HG02623 (cell line): ENCODE data around the gene EHD4.

Source experiments
- ATAC-seq: cut with Tn5 transposase; IDR thresholded peaks from one replicate; pipeline ENCODE4 v1.9.1; 2021; ENCODE audit warnings: moderate library complexity; ENCODE audit not compliant: unreplicated experiment

EHD4 gene

GRCh38 chr15:41995476-41995855, 23.1 kb upstream of the EHD4 start:
- no peak for ATAC-seq

- no peak for ATAC-seq
Observed at GRCh38 chr15:41994772-41995475, 22.6 kb upstream of the EHD4 start.

GRCh38 chr15:41994171-41994650, 21.9 kb upstream of the EHD4 start:
- ATAC-seq: no peak

GRCh38 chr15:41993472-41994170, 21.3 kb upstream of the EHD4 start:
- no peak for ATAC-seq

- no peak for ATAC-seq
Observed at GRCh38 chr15:41992803-41993190, 20.4 kb upstream of the EHD4 start.

GRCh38 chr15:41992151-41992802, 19.9 kb upstream of the EHD4 start:
- ATAC-seq: no peak

- ATAC-seq: no peak
Observed at GRCh38 chr15:41990691-41991090, 18.3 kb upstream of the EHD4 start.

GRCh38 chr15:41990243-41990605, 17.9 kb upstream of the EHD4 start:
- no peak for ATAC-seq

GRCh38 chr15:41989573-41990242, 17.4 kb upstream of the EHD4 start:
- no peak for ATAC-seq

- ATAC-seq: no peak
Observed at GRCh38 chr15:41988896-41989572, 16.7 kb upstream of the EHD4 start.

- ATAC-seq: no peak
Observed at GRCh38 chr15:41987925-41988275, 15.5 kb upstream of the EHD4 start.

- no peak for ATAC-seq
Observed at GRCh38 chr15:41987246-41987924, 15.0 kb upstream of the EHD4 start.

GRCh38 chr15:41985236-41986160, 13.1 kb upstream of the EHD4 start:
- ATAC-seq: no peak

GRCh38 chr15:41984622-41985021, 12.3 kb upstream of the EHD4 start:
- no peak for ATAC-seq

GRCh38 chr15:41983621-41984571, 11.5 kb upstream of the EHD4 start:
- ATAC-seq: no peak

GRCh38 chr15:41983221-41983620, 10.9 kb upstream of the EHD4 start:
- ATAC-seq: no peak

GRCh38 chr15:41982133-41982930, 10.0 kb upstream of the EHD4 start:
- no peak for ATAC-seq
